SK-N-SH (cell line): Measurements from ENCODE around the gene PCYT2.

ENCODE experiments used
- CTCF ChIP-seq: fragments of 200-600 bp; sonication (generic); IDR thresholded peaks from 2 replicates; pipeline ENCODE4 v1.6.1; 2017; ENCODE audit warnings: antibody characterized with exemption, mild to moderate bottlenecking, moderate library complexity
- POLR2AphosphoS5 ChIP-seq: IDR thresholded peaks from 2 replicates; pipeline ENCODE4 v1.6.1; 2012; ENCODE audit warnings: low read depth, low read length
- RAD21 ChIP-seq: IDR thresholded peaks from 2 replicates; pipeline ENCODE4 v1.6.1; 2012; ENCODE audit warnings: mild to moderate bottlenecking, low read length
- USF2 ChIP-seq: fragments of 150-350 bp; IDR thresholded peaks from 2 replicates; pipeline ENCODE4 v1.6.1; 2017; ENCODE audit warnings: antibody characterized with exemption, low read length, low read depth, borderline replicate concordance

- TF ChIP-seq CTCF (no peak), USF2 (no peak), POLR2AphosphoS5 (no peak), RAD21 (no peak)
These were observed 39.3 kb upstream of the PCYT2 start for GRCh38 chr17:81950501-81950900.
